NCI-H2196 (cell line): ENCODE measurements around the gene PLA2G2F.
A peak's percentile ranks its signal among the peaks of the same experiment; 100 is the strongest.

Source experiments
- DNase-seq: peaks from one replicate; lab custom pipeline; 2025; ENCODE audit not compliant: unreplicated experiment; lab: John Stamatoyannopoulos, UW

PLA2G2F gene

GRCh38 chr1:20141466-20141865 lies 2.3 kb downstream of the PLA2G2F start:
- DNase-seq, result no peak

GRCh38 chr1:20142001-20142710 lies 3.0 kb downstream of the PLA2G2F start:
- DNase-seq, result no peak

- no peak for DNase-seq
Observed at GRCh38 chr1:20143318-20143717, 4.2 kb downstream of the PLA2G2F start.

GRCh38 chr1:20143734-20144565 lies 4.8 kb downstream of the PLA2G2F start:
- no peak for DNase-seq

GRCh38 chr1:20147846-20148570 lies 8.9 kb downstream of the PLA2G2F start:
- no peak for DNase-seq

GRCh38 chr1:20148571-20149500 lies 9.7 kb downstream of the PLA2G2F start:
- no peak for DNase-seq

GRCh38 chr1:20149601-20150325 lies 10.6 kb downstream of the PLA2G2F start:
- no peak for DNase-seq

GRCh38 chr1:20150326-20150705 lies 11.2 kb downstream of the PLA2G2F start:
- DNase-seq, result no peak

- DNase-seq, result no peak
Observed at GRCh38 chr1:20150969-20151368, 11.8 kb downstream of the PLA2G2F start.

GRCh38 chr1:20151906-20152598 lies 12.9 kb downstream of the PLA2G2F start:
- peak; percentile 89 for DNase-seq

- DNase-seq, result no peak
Observed at GRCh38 chr1:20152599-20152930, 13.4 kb downstream of the PLA2G2F start.

GRCh38 chr1:20153000-20153418 lies 13.9 kb downstream of the PLA2G2F start:
- DNase-seq, result peak; percentile 60

GRCh38 chr1:20154301-20154831 lies 15.2 kb downstream of the PLA2G2F start:
- DNase-seq, result no peak

GRCh38 chr1:20158358-20159070 lies 19.4 kb downstream of the PLA2G2F start:
- DNase-seq, result peak; percentile 48

GRCh38 chr1:20160034-20160433 lies 20.9 kb downstream of the PLA2G2F start:
- DNase-seq, result no peak

GRCh38 chr1:20164694-20165202 lies 25.6 kb downstream of the PLA2G2F start:
- no peak for DNase-seq

- DNase-seq, result no peak
Observed at GRCh38 chr1:20165522-20165951, 26.4 kb downstream of the PLA2G2F start.

- DNase-seq, result no peak
Observed at GRCh38 chr1:20166051-20166450, 26.9 kb downstream of the PLA2G2F start.
